ENCODE data around the gene WIZ.
A peak's percentile ranks its signal among the peaks of the same experiment; 100 is the strongest.

Gene WIZ

GRCh38 chr19:15466851-15467733, 17.3 kb upstream of the WIZ start:
- Histone ChIP-seq H3K4me1 (ENCODE audit: control insufficient read depth in 2 of 2, insufficient read depth in 2 of 2, low read length in 2 of 2) (peaks cover 2 to 3% of the 10 kb centered on the region in 2 donors), H3K9ac (ENCODE audit: low read depth in 1 of 2, low read length in 2 of 2) (peak overlapping the region in 1 of 2 donors; percentile 3), H3K9me3 (ENCODE audit: control insufficient read depth in 2 of 2, low read length in 2 of 2) (no peaks in the 10 kb centered on the region), H3K4me3 (ENCODE audit: low read length in 2 of 2) (no peak overlapping the region), H3K27me3 (ENCODE audit: control insufficient read depth in 2 of 2, insufficient read depth in 2 of 2, low read length in 2 of 2) (peaks cover 3 to 9% of the 10 kb centered on the region in 2 donors), H3K36me3 (ENCODE audit: control insufficient read depth in 2 of 2, insufficient read depth in 2 of 2, low read length in 2 of 2) (no peaks in the 10 kb centered on the region), H3K27ac (ENCODE audit: low read depth in 2 of 2, low read length in 2 of 2) (peak overlapping the region in 1 of 2 donors; percentile 34)

DNA sequence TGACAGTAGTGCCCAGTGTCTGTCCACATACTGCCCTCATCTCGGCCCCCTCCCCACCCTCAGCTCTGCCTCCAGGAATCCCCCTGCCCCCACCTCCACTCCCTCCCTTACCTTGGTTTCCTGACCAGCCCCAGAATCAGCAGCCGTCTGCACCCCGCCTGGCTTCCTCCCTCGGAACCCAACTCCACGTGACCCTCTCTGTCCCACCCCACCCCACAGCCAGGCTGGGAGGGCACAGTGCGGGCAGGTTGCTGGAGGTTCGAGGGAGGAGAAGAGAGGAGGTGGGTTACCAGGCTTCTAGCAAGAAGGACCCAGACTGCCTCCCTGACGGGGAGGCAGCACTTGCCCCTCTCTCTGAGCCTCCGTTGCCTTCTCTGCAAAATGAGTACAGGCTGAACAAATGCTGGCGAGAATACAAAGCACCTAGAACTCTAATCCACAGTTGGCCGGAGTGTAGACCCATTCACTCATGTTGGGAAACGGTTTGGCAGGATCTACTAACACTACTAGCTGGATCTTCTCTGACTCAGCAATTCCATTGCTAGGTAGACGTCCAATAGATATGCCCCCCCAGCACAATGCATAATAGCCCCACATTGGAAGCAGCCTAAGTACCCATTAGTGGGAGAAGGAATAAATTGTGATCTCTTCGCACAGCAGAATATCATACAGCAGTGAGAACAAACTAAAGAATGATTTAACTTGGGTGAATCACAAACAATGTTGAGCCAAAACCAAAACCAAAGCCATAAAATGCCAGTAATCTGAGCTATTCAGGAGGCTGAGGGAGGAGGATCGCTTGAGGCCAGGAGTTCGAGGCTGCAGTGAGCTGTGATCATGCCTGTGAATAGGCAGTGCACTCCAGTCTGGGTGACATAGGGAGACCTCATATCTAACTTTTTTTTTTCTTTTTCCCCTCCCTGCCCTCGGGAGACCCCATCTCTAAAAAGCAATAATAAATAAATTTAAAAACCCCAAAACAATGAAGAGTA, 14.9 kb upstream of the WIZ start, which contains the start of gene RASAL3:
TSS of gene RASAL3 (minus strand) at position 151 of the 992 bp plus-strand sequence. CDS start 186 bp downstream, outside the sequence.
- Histone ChIP-seq H3K9me3 (ENCODE audit: control insufficient read depth in 2 of 2, low read length in 2 of 2) (no peaks in the 10 kb centered on the region), H3K4me3 (ENCODE audit: low read length in 2 of 2) (peak within 1 kb of the TSS; percentile 51 to 60), H3K27ac (ENCODE audit: low read depth in 2 of 2, low read length in 2 of 2) (peak within 1 kb of the TSS; percentile 40 to 74), H3K27me3 (ENCODE audit: control insufficient read depth in 2 of 2, insufficient read depth in 2 of 2, low read length in 2 of 2) (peaks cover 3 to 9% of the 10 kb centered on the region in 2 donors), H3K36me3 (ENCODE audit: control insufficient read depth in 2 of 2, insufficient read depth in 2 of 2, low read length in 2 of 2) (no peaks in the 10 kb centered on the region), H3K9ac (ENCODE audit: low read depth in 1 of 2, low read length in 2 of 2) (peak within 1 kb of the TSS; percentile 19 to 58), H3K4me1 (ENCODE audit: control insufficient read depth in 2 of 2, insufficient read depth in 2 of 2, low read length in 2 of 2) (peaks cover 2 to 3% of the 10 kb centered on the region in 2 donors)

DNA sequence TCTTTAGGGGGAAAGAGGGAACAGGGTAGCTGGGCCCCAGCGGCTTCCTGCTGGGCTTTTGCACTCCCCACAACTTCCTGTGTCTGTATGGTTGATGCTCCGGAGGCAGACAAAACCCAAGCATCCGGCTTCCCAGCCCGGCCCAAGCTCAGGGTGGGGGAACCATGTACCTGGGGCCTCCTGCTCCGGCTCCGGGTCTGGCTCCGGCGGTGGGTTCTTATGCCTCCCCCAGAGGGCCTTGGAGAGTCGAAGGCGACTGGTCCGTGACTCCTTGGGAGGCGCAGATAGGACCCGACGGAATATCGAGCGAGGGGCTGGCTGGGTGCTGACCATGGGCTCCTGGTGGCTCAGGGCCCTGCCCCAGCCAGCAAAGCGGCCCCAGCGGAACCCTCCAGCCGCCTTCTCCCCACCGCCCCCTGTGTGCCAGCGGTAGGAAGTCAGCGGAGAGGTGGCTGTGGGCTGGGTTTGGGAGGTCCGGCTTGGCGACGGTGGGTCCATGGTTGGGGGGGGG, 14.2 kb upstream of the WIZ start:
- peak overlapping the region; percentile 19 to 56 for H3K9ac ChIP-seq (ENCODE audit: low read depth in 1 of 2, low read length in 2 of 2)
- H3K36me3 ChIP-seq (ENCODE audit: control insufficient read depth in 2 of 2, insufficient read depth in 2 of 2, low read length in 2 of 2): no peaks in the 10 kb centered on the region
- peaks cover 0 to 2% of the 10 kb centered on the region in 2 donors for H3K4me1 ChIP-seq (ENCODE audit: control insufficient read depth in 2 of 2, insufficient read depth in 2 of 2, low read length in 2 of 2)
- H3K9me3 ChIP-seq (ENCODE audit: control insufficient read depth in 2 of 2, low read length in 2 of 2): no peaks in the 10 kb centered on the region
- peak overlapping the region; percentile 51 to 60 for H3K4me3 ChIP-seq (ENCODE audit: low read length in 2 of 2)
- peaks cover 3 to 7% of the 10 kb centered on the region in 2 donors for H3K27me3 ChIP-seq (ENCODE audit: control insufficient read depth in 2 of 2, insufficient read depth in 2 of 2, low read length in 2 of 2)
- peak overlapping the region; percentile 40 to 74 for H3K27ac ChIP-seq (ENCODE audit: low read depth in 2 of 2, low read length in 2 of 2)

- no peak overlapping the region for H3K4me3 ChIP-seq (ENCODE audit: low read length in 2 of 2)
- no peaks in the 10 kb centered on the region for H3K36me3 ChIP-seq (ENCODE audit: control insufficient read depth in 2 of 2, insufficient read depth in 2 of 2, low read length in 2 of 2)
- H3K4me1 ChIP-seq (ENCODE audit: control insufficient read depth in 2 of 2, insufficient read depth in 2 of 2, low read length in 2 of 2): no peaks in the 10 kb centered on the region
- H3K9ac ChIP-seq (ENCODE audit: low read depth in 1 of 2, low read length in 2 of 2): no peak overlapping the region
- H3K27ac ChIP-seq (ENCODE audit: low read depth in 2 of 2, low read length in 2 of 2): no peak overlapping the region
- no peaks in the 10 kb centered on the region for H3K9me3 ChIP-seq (ENCODE audit: control insufficient read depth in 2 of 2, low read length in 2 of 2)
- H3K27me3 ChIP-seq (ENCODE audit: control insufficient read depth in 2 of 2, insufficient read depth in 2 of 2, low read length in 2 of 2): peaks cover under 1 to 3% of the 10 kb centered on the region in 2 donors
These were observed 11.9 kb upstream of the WIZ start for GRCh38 chr19:15461694-15462093.

GRCh38 chr19:15457701-15458484, 8.1 kb upstream of the WIZ start:
- Histone ChIP-seq H3K9me3 (ENCODE audit: control insufficient read depth in 2 of 2, low read length in 2 of 2) (no peaks in the 10 kb centered on the region), H3K4me1 (ENCODE audit: control insufficient read depth in 2 of 2, insufficient read depth in 2 of 2, low read length in 2 of 2) (peaks cover 1 to 2% of the 10 kb centered on the region in 2 donors), H3K9ac (ENCODE audit: low read depth in 1 of 2, low read length in 2 of 2) (no peak overlapping the region), H3K4me3 (ENCODE audit: low read length in 2 of 2) (no peak overlapping the region), H3K27me3 (ENCODE audit: control insufficient read depth in 2 of 2, insufficient read depth in 2 of 2, low read length in 2 of 2) (peaks cover 14 to 23% of the 10 kb centered on the region in 2 donors), H3K27ac (ENCODE audit: low read depth in 2 of 2, low read length in 2 of 2) (no peak overlapping the region), H3K36me3 (ENCODE audit: control insufficient read depth in 2 of 2, insufficient read depth in 2 of 2, low read length in 2 of 2) (peaks cover 0 to 6% of the 10 kb centered on the region in 2 donors)

- Histone ChIP-seq H3K27me3 (ENCODE audit: control insufficient read depth in 2 of 2, insufficient read depth in 2 of 2, low read length in 2 of 2) (peaks cover 14 to 23% of the 10 kb centered on the region in 2 donors), H3K9ac (ENCODE audit: low read depth in 1 of 2, low read length in 2 of 2) (no peak overlapping the region), H3K4me1 (ENCODE audit: control insufficient read depth in 2 of 2, insufficient read depth in 2 of 2, low read length in 2 of 2) (peaks cover 5 to 6% of the 10 kb centered on the region in 2 donors), H3K36me3 (ENCODE audit: control insufficient read depth in 2 of 2, insufficient read depth in 2 of 2, low read length in 2 of 2) (peaks cover 0 to 6% of the 10 kb centered on the region in 2 donors), H3K4me3 (ENCODE audit: low read length in 2 of 2) (no peak overlapping the region), H3K9me3 (ENCODE audit: control insufficient read depth in 2 of 2, low read length in 2 of 2) (no peaks in the 10 kb centered on the region), H3K27ac (ENCODE audit: low read depth in 2 of 2, low read length in 2 of 2) (no peak overlapping the region)
These were observed 7.3 kb upstream of the WIZ start for GRCh38 chr19:15456871-15457700.

- Histone ChIP-seq H3K27me3 (ENCODE audit: control insufficient read depth in 2 of 2, insufficient read depth in 2 of 2, low read length in 2 of 2) (peaks cover 14 to 23% of the 10 kb centered on the region in 2 donors), H3K9me3 (ENCODE audit: control insufficient read depth in 2 of 2, low read length in 2 of 2) (no peaks in the 10 kb centered on the region), H3K36me3 (ENCODE audit: control insufficient read depth in 2 of 2, insufficient read depth in 2 of 2, low read length in 2 of 2) (peaks cover 0 to 6% of the 10 kb centered on the region in 2 donors), H3K9ac (ENCODE audit: low read depth in 1 of 2, low read length in 2 of 2) (no peak overlapping the region), H3K4me1 (ENCODE audit: control insufficient read depth in 2 of 2, insufficient read depth in 2 of 2, low read length in 2 of 2) (peaks cover 5 to 6% of the 10 kb centered on the region in 2 donors), H3K4me3 (ENCODE audit: low read length in 2 of 2) (no peak overlapping the region), H3K27ac (ENCODE audit: low read depth in 2 of 2, low read length in 2 of 2) (no peak overlapping the region)
These were observed 6.7 kb upstream of the WIZ start for GRCh38 chr19:15456441-15456840.

- Histone ChIP-seq H3K9me3 (ENCODE audit: control insufficient read depth in 2 of 2, low read length in 2 of 2) (no peaks in the 10 kb centered on the region), H3K27me3 (ENCODE audit: control insufficient read depth in 2 of 2, insufficient read depth in 2 of 2, low read length in 2 of 2) (peaks cover 14 to 23% of the 10 kb centered on the region in 2 donors), H3K27ac (ENCODE audit: low read depth in 2 of 2, low read length in 2 of 2) (no peak overlapping the region), H3K9ac (ENCODE audit: low read depth in 1 of 2, low read length in 2 of 2) (no peak overlapping the region), H3K4me3 (ENCODE audit: low read length in 2 of 2) (no peak overlapping the region), H3K36me3 (ENCODE audit: control insufficient read depth in 2 of 2, insufficient read depth in 2 of 2, low read length in 2 of 2) (peaks cover 0 to 6% of the 10 kb centered on the region in 2 donors), H3K4me1 (ENCODE audit: control insufficient read depth in 2 of 2, insufficient read depth in 2 of 2, low read length in 2 of 2) (peaks cover 5 to 6% of the 10 kb centered on the region in 2 donors)
These were observed 6.2 kb upstream of the WIZ start for GRCh38 chr19:15455996-15456395.
